Bronchial epithelial cell (primary cell): ENCODE measurements around the gene ERBB3. TPM values are rescaled to one million over a fixed set of nuclear protein-coding genes. Genes with fewer than 3 reads are reported as not detected.

Source experiments
- DNase-seq: peaks from one replicate; pipeline ENCODE4 v3.0.0-alpha.2; 2010; ENCODE audit warnings: low read depth
- FAIRE-seq: peaks from 2 replicates; lab custom pipeline; 2011; peaks lifted over from hg19 to GRCh38; lab: Jason Lieb, UNC
- H3K27me3 ChIP-seq: 2 replicates; pipeline ENCODE4 v1.5.1; 2011; ENCODE audit warnings: low read length; ENCODE audit not compliant: control insufficient read depth, insufficient read depth
- H3K36me3 ChIP-seq: 2 replicates; pipeline ENCODE4 v1.5.1; 2011; ENCODE audit warnings: low read length; ENCODE audit not compliant: control insufficient read depth, insufficient read depth
- H3K4me3 ChIP-seq: 2 replicates; pipeline ENCODE4 v1.5.1; 2011; ENCODE audit warnings: mild to moderate bottlenecking, low read depth, low read length, control low read depth
- total RNA-seq: library from RNA; depleted of rRNA; stranded (reverse); fragments of >200 nt; gene quantifications from 2 replicates; pipeline ENCODE4 v1.2.1, GENCODE V29; 2014
- TF ChIP-seq, protein P1 (sequence below): IDR thresholded peaks from 2 replicates; pipeline ENCODE4 v1.5.1; 2011; ENCODE audit warnings: mild to moderate bottlenecking, moderate library complexity, low read length, control low read depth, inconsistent platforms; ENCODE audit not compliant: insufficient read depth, severe bottlenecking

Gene ERBB3
- total RNA-seq, 1 donor from 2014 or later: 21.1 TPM

DNA sequence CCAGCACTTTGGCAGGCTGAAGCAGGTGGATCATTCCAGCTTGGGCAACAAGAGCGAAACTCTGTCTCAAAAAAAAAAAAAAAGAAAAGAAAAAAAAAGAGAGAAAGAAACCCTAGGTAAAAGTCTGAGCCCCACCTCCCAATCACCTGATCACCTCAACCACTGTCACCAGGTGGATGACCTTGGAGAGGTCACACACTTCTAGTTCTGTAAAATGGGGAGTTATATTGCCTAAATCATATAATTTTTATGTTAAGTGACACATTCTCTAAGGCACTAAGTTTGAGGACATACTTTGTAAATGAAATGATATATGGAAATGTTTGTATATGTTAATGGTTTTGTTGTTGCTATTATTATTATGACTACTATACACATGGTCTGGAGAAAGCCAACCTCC is 1.5 kb upstream of the ERBB3 start:
- no peak for FAIRE-seq
- Histone ChIP-seq H3K27me3 (no peaks in the 10 kb centered on the region), H3K36me3 (no peaks in the 10 kb centered on the region), H3K4me3 (no peak overlapping the region)
- no peak for DNase-seq
- TF ChIP-seq, protein P1, sequence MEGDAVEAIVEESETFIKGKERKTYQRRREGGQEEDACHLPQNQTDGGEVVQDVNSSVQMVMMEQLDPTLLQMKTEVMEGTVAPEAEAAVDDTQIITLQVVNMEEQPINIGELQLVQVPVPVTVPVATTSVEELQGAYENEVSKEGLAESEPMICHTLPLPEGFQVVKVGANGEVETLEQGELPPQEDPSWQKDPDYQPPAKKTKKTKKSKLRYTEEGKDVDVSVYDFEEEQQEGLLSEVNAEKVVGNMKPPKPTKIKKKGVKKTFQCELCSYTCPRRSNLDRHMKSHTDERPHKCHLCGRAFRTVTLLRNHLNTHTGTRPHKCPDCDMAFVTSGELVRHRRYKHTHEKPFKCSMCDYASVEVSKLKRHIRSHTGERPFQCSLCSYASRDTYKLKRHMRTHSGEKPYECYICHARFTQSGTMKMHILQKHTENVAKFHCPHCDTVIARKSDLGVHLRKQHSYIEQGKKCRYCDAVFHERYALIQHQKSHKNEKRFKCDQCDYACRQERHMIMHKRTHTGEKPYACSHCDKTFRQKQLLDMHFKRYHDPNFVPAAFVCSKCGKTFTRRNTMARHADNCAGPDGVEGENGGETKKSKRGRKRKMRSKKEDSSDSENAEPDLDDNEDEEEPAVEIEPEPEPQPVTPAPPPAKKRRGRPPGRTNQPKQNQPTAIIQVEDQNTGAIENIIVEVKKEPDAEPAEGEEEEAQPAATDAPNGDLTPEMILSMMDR: no peak

DNA sequence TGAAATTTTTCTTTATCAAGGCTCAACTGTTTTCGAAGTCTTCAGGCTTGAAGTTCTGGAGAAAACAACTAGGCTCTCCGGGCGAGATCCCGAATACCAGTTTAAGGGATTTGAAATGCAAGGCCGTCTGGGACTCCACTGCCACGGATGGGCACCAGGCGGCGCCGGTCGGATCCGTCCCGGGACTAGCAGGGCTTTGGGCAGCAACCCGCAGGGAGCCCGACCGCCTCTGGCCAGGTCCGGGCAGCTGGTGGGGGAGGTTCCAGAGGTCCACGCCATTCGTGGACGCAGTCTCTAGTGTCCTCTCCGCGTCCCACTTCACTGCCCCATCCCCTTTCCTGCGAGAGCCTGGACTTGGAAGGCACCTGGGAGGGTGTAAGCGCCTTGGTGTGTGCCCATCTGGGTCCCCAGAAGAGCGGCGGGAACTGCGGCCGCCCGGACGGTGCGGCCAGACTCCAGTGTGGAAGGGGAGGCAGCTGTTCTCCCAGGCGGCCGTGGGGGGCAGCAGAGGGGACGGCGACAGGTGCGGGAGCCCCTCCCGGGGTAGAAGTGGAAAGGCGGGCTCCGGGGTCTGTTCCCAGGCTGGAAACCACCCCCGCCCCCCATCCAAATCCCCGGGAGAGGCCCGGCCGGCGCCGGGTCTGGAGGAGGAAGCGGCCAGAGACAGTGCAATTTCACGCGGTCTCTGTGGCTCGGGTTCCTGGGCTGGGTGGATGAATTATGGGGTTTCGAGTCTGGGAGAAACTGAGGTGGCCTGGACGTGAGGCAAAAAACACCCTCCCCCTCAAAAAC is 838 bp upstream of the ERBB3 start:
- no peaks in the 10 kb centered on the region for H3K27me3 ChIP-seq
- peak overlapping the region; percentile 91 for H3K4me3 ChIP-seq
- TF ChIP-seq, protein P1: peak; percentile 94
- DNase-seq: peak; percentile 76
- FAIRE-seq: no peak
- no peaks in the 10 kb centered on the region for H3K36me3 ChIP-seq

DNA sequence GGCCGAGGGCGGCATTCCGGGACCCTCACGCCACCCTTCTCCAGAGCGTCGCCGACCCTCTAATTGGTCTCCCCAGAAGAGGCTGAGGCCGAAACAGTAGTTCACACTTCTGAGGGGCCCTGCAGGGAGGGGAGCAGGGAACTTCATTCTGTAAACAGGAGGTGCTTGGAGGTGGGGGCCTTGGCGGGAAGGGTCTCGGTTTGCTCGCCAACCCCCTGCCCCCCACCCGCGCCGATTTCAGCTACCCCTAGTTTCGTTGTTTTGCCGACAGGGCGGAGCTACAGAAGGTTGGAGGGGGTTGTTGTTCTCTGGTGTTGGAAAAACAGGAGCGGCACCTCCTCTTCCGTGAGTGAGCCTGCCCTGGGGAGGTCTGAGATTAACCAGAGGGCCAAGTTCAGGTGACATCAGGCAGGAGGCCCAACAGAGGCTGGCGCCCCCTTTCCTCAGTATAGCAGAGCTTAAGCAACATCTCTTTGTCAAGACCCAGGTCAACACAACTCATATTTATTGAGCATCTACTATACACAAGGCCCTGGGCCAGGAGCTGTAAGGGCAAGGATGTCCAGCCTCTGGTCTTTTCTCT is 682 bp downstream of the ERBB3 start:
- TF ChIP-seq, protein P1: no peak
- FAIRE-seq: no peak

DNA sequence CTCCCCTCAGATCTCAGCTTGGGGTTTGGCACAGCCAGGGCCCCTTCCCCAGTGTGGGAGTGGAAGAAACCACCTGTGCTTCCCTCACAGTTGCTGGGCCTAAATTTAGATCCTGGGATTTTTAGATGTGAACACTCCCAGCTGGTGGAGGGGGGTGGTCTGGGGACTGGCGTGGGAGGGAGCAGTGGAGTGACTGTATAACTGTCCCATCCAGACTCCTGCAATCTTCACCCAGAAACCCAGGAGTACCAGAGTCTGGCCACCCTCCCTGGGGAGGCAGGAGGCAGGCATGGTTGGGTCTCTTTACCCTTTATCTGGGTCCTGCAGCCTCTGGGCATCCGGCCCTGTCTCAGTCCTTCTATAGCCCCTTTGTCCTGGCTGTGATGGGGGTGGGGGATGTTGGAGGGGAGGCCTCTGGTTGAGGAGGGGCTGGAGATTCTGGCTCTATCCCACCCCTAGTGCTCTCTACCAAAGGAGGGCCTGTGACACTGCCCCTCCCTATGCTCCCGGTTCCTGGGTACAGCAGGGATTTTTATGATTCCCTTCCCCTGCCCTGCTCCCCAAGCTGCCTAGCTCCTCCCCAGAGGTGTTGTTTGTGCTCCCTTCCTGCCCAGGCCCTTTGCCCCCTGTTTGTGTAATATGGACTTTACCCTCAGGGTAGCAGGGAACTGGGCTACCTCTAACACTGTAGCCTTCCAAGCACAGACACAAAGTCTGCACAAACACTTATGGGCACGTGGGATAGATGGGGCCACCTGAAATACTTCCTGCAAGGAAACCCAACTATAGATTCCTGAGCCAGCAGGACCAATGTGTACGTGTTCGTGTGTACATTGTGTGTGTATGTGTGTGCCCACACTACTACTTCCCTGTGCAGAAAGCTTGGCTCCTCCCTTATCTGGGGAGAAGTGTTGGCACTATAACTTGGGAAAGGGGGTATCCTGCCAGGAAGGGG is 1.7 kb downstream of the ERBB3 start:
- TF ChIP-seq, protein P1: no peak

More for the DNA sequence above, 682 bp downstream of the ERBB3 start:
- H3K27me3 ChIP-seq: no peaks in the 10 kb centered on the region
- DNase-seq: peak; percentile 47
- peak overlapping the region; percentile 91 for H3K4me3 ChIP-seq
- peaks cover 3% of the 10 kb centered on the region for H3K36me3 ChIP-seq

DNA sequence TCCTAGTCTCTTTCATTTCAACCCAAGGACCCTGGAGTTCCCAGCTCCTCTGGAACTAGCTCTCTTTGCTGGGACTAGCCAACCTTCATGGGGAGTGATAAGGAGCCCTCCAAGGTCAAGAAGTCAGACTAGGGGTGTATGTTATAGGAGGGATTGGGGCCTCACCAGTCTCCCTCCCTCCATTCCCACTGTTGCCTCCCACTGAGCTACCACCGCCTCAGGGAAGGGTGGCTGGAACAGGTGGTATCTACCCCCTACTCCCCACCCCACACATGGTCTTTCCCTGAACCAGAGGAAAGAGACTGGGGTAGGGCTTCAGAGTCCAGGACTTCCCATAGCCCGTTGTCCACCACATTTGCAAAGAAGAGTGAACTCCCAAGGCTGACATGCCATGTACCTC is 2.4 kb downstream of the ERBB3 start:
- TF ChIP-seq, protein P1: no peak
- Histone ChIP-seq H3K36me3 (peaks cover 4% of the 10 kb centered on the region), H3K4me3 (no peak overlapping the region), H3K27me3 (no peaks in the 10 kb centered on the region)
- DNase-seq (no peak), FAIRE-seq (peak; percentile 18)

More for the DNA sequence above, 1.7 kb downstream of the ERBB3 start:
- peaks cover 4% of the 10 kb centered on the region for H3K36me3 ChIP-seq
- no peak for DNase-seq
- peak; percentile 50 for FAIRE-seq
- no peaks in the 10 kb centered on the region for H3K27me3 ChIP-seq
- peak overlapping the region; percentile 91 for H3K4me3 ChIP-seq
